Epithelial cell of esophagus (primary cell): ENCODE measurements around the gene RASGRP2.
A peak's percentile ranks its signal among the peaks of the same experiment; 100 is the strongest.

Experiments
- DNase-seq: peaks from one replicate; pipeline ENCODE4 v3.0.0; 2010; ENCODE audit warnings: low read depth
- H3K4me3 ChIP-seq: 2 replicates; pipeline ENCODE4 v1.5.1; 2011; ENCODE audit warnings: mild to moderate bottlenecking, low read length, control low read depth
- CTCF ChIP-seq: IDR thresholded peaks from 2 replicates; pipeline ENCODE4 v1.5.1; 2011; ENCODE audit warnings: low read depth, mild to moderate bottlenecking, low read length, control low read depth, inconsistent platforms; ENCODE audit not compliant: insufficient read depth; ENCODE audit errors: missing control alignments

RASGRP2 gene

GRCh38 chr11:64686466-64687170, 57.3 kb downstream of the RASGRP2 start:
- TF ChIP-seq CTCF: no peak
- no peak for DNase-seq
- no peak overlapping the region for H3K4me3 ChIP-seq

- no peak for TF ChIP-seq CTCF
- no peak overlapping the region for H3K4me3 ChIP-seq
- no peak for DNase-seq
Measured at GRCh38 chr11:64685536-64685935, 58.4 kb downstream of the RASGRP2 start.

- TF ChIP-seq CTCF: no peak
- H3K4me3 ChIP-seq: no peak overlapping the region
- DNase-seq: peak; percentile 97
Measured at GRCh38 chr11:64684357-64684756, 59.6 kb downstream of the RASGRP2 start.

- TF ChIP-seq CTCF: no peak
- no peak for DNase-seq
- no peak overlapping the region for H3K4me3 ChIP-seq
Measured at GRCh38 chr11:64681171-64681570, 62.8 kb downstream of the RASGRP2 start.

GRCh38 chr11:64679846-64680245, 64.1 kb downstream of the RASGRP2 start:
- no peak for TF ChIP-seq CTCF

GRCh38 chr11:64677441-64678023, 66.4 kb downstream of the RASGRP2 start:
- H3K4me3 ChIP-seq: no peak overlapping the region
- DNase-seq: no peak
- TF ChIP-seq CTCF: no peak

More at GRCh38 chr11:64679846-64680245, 64.1 kb downstream of the RASGRP2 start:
- DNase-seq: no peak
- no peak overlapping the region for H3K4me3 ChIP-seq
